Measurements from ENCODE around the gene GSKIP.

Gene GSKIP

GRCh38 chr14:96417254-96417653, 53.9 kb downstream of the GSKIP start:
- DNase-seq (ENCODE audit: low read depth in 3 of 3) = no peak

- no peak for DNase-seq (ENCODE audit: low read depth in 3 of 3)
Observed at GRCh38 chr14:96418075-96418474, 54.7 kb downstream of the GSKIP start.

- no peak for DNase-seq (ENCODE audit: low read depth in 3 of 3)
Observed at GRCh38 chr14:96421236-96421635, 57.9 kb downstream of the GSKIP start.

- no peak for DNase-seq (ENCODE audit: low read depth in 3 of 3)
Observed at GRCh38 chr14:96422992-96423391, 59.7 kb downstream of the GSKIP start.

GRCh38 chr14:96423446-96424108, 60.3 kb downstream of the GSKIP start:
- no peak for DNase-seq (ENCODE audit: low read depth in 3 of 3)

- peak in 1 of 3 experiments; percentile 8 for DNase-seq (ENCODE audit: low read depth in 3 of 3)
Observed at GRCh38 chr14:96424109-96424989, 61.0 kb downstream of the GSKIP start.

GRCh38 chr14:96434040-96434439, 70.7 kb downstream of the GSKIP start:
- no peak for DNase-seq (ENCODE audit: low read depth in 3 of 3)

Measured in stimulated activated CD4-positive, alpha-beta T cell treated with anti-CD3 and anti-CD28 coated beads, TNF-alpha, amount 100 ng/mL, for 4 hours (primary cell).